Mononuclear cell (primary cell): Measurements from ENCODE around the gene SLC51A. TPM values are rescaled to one million over a fixed set of nuclear protein-coding genes. Genes with fewer than 3 reads are reported as not detected.

Source experiments
- H3K27me3 ChIP-seq: 2 replicates; pipeline ENCODE4 v1.6.0; 2011; ENCODE audit warnings: low read length, control low read depth; ENCODE audit not compliant: insufficient read depth
- H3K4me1 ChIP-seq: 2 replicates; pipeline ENCODE4 v1.5.1; 2011; ENCODE audit warnings: mild to moderate bottlenecking, low read length, control low read depth; ENCODE audit not compliant: insufficient read depth
- H3K4me3 ChIP-seq: 2 replicates; pipeline ENCODE4 v1.5.1; 2011; ENCODE audit warnings: mild to moderate bottlenecking, low read length, moderate library complexity
- H3K9me3 ChIP-seq: 2 replicates; pipeline ENCODE4 v1.5.1; 2011; ENCODE audit warnings: low read depth, mild to moderate bottlenecking, control low read depth, low read length
- total RNA-seq: library from RNA; depleted of rRNA; stranded (reverse); fragments of >200 nt; gene quantifications from one replicate; pipeline ENCODE4 v1.2.3, GENCODE V29; 2012

The SLC51A gene
- total RNA-seq, 1 donor = 0.31 TPM

DNA sequence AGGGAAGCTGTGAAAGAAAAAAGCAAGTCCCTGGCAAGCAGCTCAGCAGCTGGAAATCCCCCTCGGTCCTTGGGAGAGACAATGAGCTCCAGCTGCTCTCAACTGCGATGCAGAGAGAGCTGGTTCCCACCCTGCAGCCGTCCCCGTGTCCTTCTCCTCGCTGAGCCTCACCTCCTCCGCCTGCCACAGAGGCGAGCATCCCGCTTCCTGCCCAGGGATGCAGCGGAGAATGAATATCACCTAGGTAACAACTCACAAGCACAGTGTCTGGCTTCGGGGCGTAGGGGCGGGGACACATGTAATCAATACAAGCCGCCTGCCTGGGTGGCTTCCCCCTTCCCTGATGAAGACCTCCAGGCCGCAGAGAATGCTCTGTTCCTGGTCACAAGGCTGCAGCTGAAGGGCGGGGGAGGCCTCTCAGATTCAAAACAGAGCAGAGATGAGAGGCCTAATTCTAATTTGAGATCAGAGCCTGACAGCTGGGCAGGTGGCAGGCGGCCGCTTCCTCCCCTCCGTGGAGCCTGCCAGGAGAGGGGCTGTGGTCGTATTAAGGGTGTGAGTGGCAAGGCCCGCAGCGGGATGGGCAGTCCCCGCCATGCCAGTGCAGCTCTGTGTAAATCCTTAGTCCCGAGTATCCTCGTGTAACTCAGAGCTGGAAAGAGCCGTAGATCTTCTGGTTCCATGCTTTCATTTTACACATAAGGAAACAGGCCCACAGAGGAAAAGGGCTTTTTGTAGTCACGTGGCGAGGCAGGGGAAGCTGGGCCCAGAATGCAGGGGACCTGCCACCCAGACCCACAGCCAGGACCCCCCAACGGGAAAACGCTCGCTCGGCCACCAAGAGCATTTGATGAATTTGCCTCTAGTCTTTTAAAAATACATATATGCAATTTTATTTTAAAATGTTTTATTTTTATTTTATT is 29.4 kb upstream of the SLC51A start:
- no peaks in the 10 kb centered on the region for H3K27me3 ChIP-seq
- H3K4me1 ChIP-seq = peaks cover 44% of the 10 kb centered on the region
- H3K4me3 ChIP-seq = no peak overlapping the region
- no peaks in the 10 kb centered on the region for H3K9me3 ChIP-seq

GRCh38 chr3:196189566-196190347 is 26.6 kb upstream of the SLC51A start:
- Histone ChIP-seq H3K27me3 (no peaks in the 10 kb centered on the region), H3K4me1 (peaks cover 56% of the 10 kb centered on the region), H3K9me3 (no peaks in the 10 kb centered on the region), H3K4me3 (no peak overlapping the region)

DNA sequence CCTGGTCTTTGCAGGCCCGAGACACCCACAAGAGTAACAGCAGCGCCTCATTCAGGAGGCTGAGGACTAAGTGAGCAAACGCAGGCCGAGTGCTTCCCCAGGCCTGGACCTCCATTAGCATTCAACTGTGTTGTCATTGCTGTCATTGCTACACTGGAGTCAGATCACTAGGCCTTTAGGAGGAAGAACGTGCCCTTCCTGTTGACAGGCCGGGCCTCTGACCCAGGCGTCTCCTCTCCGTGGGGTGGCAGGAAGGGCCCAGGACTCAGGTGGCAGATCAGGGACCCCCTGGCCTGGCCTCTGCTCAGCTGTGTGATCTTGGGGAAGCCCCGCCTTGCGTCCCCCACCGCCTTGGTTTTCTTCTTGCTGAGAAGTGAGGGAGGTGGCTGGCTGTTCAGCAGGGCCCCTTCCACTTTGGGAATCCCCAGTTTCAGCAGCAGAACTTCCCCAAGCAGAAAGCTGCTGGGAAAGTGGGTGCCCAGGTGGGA is 24.3 kb upstream of the SLC51A start:
- Histone ChIP-seq H3K4me1 (peaks cover 59% of the 10 kb centered on the region), H3K27me3 (no peaks in the 10 kb centered on the region), H3K4me3 (no peak overlapping the region), H3K9me3 (no peaks in the 10 kb centered on the region)

- H3K4me1 ChIP-seq = peaks cover 55% of the 10 kb centered on the region
- no peak overlapping the region for H3K4me3 ChIP-seq
- H3K27me3 ChIP-seq = no peaks in the 10 kb centered on the region
- no peaks in the 10 kb centered on the region for H3K9me3 ChIP-seq
These were observed 23.7 kb upstream of the SLC51A start for GRCh38 chr3:196192524-196193051.

GRCh38 chr3:196193133-196193735 is 23.1 kb upstream of the SLC51A start:
- peaks cover 55% of the 10 kb centered on the region for H3K4me1 ChIP-seq
- H3K9me3 ChIP-seq = no peaks in the 10 kb centered on the region
- no peaks in the 10 kb centered on the region for H3K27me3 ChIP-seq
- no peak overlapping the region for H3K4me3 ChIP-seq

DNA sequence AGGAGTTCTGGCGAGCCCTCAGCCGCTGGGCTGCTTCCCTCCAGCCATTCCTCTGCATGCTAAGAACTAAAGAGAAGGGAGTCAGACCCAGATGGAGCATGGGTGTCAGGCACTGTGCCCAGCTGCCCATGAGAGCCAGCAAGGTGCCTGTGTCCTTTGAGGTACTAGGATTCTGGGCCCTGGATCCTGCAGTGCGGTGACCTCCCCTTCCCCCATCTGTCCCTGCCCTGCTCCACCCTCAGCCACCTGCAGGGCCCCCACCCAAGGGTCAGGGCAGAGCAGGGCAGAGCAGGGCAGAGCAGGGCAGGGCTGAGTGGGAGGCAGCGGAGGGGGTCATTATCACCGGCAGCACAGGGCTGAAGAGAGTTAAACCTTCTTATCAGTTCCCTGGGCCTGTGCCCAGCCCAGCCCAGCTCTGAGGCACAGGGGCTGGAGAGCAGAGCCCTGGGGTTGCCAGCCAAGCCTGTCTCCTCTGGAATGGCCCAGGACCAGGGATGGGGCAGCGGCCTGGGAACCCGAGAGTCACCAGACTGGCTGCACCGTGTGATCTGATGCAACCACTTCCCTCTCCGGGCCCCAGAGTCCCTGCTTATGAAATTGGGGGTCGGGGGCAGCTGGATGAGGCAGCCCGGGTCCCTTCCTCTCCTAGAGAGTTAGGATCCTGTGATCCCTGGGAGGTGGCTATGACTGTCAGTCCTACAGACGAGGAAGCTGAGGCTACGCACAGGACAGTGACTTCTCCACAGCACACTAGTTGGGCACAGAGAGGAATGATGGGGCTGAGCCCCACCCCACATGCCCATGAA is 22.4 kb upstream of the SLC51A start:
- Histone ChIP-seq H3K4me3 (no peak overlapping the region), H3K27me3 (no peaks in the 10 kb centered on the region), H3K9me3 (no peaks in the 10 kb centered on the region), H3K4me1 (peaks cover 55% of the 10 kb centered on the region)

DNA sequence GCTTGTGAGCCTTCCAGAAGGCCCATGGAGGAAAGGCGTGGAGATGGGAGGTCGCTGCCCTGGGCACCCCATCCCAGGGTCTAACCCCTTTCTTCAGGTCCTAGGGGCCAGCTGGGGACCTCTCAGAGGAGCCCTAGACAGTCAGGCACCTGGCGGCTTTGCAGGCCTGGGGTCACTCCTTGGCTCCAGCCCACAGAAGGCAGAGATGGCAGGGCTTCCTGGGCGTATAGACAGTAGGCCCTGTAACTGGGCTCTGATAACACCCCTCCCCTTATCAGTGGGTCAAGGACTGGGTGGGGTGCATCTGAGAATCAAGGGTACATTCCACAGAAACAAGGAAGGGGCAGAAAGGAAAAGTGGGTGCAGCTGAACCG is 21.8 kb upstream of the SLC51A start:
- Histone ChIP-seq H3K4me1 (peaks cover 55% of the 10 kb centered on the region), H3K9me3 (no peaks in the 10 kb centered on the region), H3K27me3 (no peaks in the 10 kb centered on the region), H3K4me3 (no peak overlapping the region)

GRCh38 chr3:196195664-196196265 is 20.6 kb upstream of the SLC51A start:
- no peak overlapping the region for H3K4me3 ChIP-seq
- peaks cover 53% of the 10 kb centered on the region for H3K4me1 ChIP-seq
- no peaks in the 10 kb centered on the region for H3K27me3 ChIP-seq
- H3K9me3 ChIP-seq = no peaks in the 10 kb centered on the region

GRCh38 chr3:196197524-196197923 is 18.8 kb upstream of the SLC51A start:
- Histone ChIP-seq H3K27me3 (no peaks in the 10 kb centered on the region), H3K4me3 (no peak overlapping the region), H3K9me3 (no peaks in the 10 kb centered on the region), H3K4me1 (peaks cover 41% of the 10 kb centered on the region)

DNA sequence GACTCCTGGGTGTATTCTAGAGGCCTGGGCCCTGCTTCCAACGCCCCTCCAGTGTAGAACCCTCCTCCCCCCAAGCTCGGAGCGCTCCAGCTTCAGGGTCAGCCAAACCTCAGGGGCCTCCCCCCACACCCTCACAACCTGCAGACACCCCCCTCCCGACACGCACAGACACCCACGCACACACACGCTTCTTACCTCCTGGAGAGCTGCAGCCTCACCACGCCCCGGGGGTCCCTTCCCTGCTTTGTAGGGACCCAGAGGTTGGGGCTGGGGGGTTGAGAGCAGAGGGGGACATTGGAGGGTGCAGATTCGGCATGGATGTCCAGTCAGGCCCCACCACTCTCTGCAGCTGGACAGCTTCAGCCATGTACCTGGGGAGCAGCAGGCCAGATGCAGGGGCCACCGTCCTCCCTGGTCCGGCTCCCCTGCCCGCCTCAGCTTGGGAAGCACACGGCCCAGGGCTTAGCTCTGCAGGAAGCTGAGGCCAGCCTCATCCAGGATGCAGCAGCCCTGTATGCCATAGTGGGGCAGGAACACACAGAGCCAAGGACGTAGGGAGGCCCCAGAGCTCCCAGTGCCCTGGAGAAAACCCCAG is 18.2 kb upstream of the SLC51A start:
- Histone ChIP-seq H3K4me3 (no peak overlapping the region), H3K9me3 (no peaks in the 10 kb centered on the region), H3K27me3 (no peaks in the 10 kb centered on the region), H3K4me1 (peaks cover 41% of the 10 kb centered on the region)

DNA sequence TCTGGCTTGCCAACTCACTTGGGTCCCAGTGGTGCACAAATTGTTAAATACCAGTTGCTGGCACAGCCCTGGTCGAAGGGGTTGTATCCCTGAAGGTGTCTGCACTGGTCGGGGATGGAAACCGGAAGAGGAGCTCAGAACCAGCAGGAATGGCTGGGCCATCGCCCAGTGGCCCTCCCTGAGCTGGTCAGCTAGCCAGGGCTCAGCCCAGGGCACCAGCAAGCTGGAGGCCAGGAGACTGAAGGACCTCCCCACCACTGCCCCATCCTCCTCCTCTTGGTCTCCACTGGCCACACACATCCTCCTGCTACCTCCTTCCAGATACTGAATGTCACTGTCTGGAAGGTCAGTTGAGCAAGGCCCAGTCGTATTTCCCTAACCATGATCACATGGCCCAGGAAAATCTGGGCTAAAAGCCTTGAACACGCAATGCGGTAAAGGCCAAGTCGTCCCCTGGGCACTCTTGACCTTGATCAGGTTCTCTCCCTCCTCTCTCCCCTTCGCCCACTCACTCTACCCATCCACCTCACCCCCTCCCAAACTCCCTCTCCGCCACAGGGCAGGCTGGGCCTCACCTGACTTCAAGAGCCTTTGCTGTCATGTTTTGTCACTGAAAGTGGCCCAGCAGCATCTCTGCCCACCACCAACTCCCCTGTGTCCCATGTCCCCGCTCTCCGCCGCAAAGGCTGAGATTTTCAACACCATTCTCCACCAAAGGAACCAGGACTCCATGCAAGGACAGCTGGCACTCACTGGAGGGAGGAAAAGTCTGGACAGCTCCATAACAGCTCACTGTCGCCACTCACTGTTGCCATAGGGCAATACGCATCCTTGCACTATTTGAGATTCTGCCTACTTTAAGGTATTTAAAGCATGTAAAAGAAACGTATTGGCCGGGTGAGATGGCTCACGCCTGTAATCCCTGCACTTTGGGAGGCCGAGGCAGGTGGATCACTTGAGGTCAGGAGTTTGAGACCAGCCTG is 17.3 kb upstream of the SLC51A start:
- Histone ChIP-seq H3K27me3 (no peaks in the 10 kb centered on the region), H3K4me1 (peaks cover 40% of the 10 kb centered on the region), H3K4me3 (no peak overlapping the region), H3K9me3 (no peaks in the 10 kb centered on the region)

- no peaks in the 10 kb centered on the region for H3K27me3 ChIP-seq
- H3K4me1 ChIP-seq = peaks cover 24% of the 10 kb centered on the region
- no peaks in the 10 kb centered on the region for H3K9me3 ChIP-seq
- H3K4me3 ChIP-seq = no peak overlapping the region
These were observed 13.8 kb upstream of the SLC51A start for GRCh38 chr3:196202516-196202970.

- Histone ChIP-seq H3K27me3 (no peaks in the 10 kb centered on the region), H3K4me1 (peaks cover 28% of the 10 kb centered on the region), H3K4me3 (no peak overlapping the region)
These were observed 12.5 kb upstream of the SLC51A start for GRCh38 chr3:196203846-196204245.

More at GRCh38 chr3:196203846-196204245, 12.5 kb upstream of the SLC51A start:
- H3K9me3 ChIP-seq = no peaks in the 10 kb centered on the region
